Mesenteric fat pad (tissue), 1 donor: ENCODE measurements around the gene SUV39H1. TPM values are rescaled to one million over a fixed set of nuclear protein-coding genes. Genes with fewer than 3 reads are reported as not detected.
"Not testable (repeated sequence)": the region's sequence is repeated elsewhere in the genome, so short reads cannot be mapped to it uniquely, and the experiment has no call there.

Experiments used
- DNase-seq: peaks from one replicate; pipeline ENCODE4 v3.0.0-alpha.2; 2020; ENCODE audit warnings: low spot score
- long read RNA-seq: library from polyadenylated mRNA; unstranded; transcript quantifications from one replicate; pipeline ENCODE4 v2.0.0, GENCODE V29; 2020
- total RNA-seq: library from RNA; stranded (reverse); fragmentation: NEBNext Ultra II Directional; extraction: Animal tissue kit (Norgen Biotek cat#: 25700); gene quantifications from one replicate; pipeline ENCODE4 v1.2.1, GENCODE V29; 2021
- donor health status: DM: yes; HTN: yes; CAD: no.

Gene SUV39H1, protein sequence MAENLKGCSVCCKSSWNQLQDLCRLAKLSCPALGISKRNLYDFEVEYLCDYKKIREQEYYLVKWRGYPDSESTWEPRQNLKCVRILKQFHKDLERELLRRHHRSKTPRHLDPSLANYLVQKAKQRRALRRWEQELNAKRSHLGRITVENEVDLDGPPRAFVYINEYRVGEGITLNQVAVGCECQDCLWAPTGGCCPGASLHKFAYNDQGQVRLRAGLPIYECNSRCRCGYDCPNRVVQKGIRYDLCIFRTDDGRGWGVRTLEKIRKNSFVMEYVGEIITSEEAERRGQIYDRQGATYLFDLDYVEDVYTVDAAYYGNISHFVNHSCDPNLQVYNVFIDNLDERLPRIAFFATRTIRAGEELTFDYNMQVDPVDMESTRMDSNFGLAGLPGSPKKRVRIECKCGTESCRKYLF
- 5.1 TPM for total RNA-seq
- long read RNA-seq, transcript SUV39H1-202 (6 exons, 2,871 nt), result major isoform, 7 of 14 reads
- long read RNA-seq, partial matches to known transcripts, result 7 of 14 reads
- long read RNA-seq, other reads (novel, unspliced or antisense), result 0 of 14 reads

DNA sequence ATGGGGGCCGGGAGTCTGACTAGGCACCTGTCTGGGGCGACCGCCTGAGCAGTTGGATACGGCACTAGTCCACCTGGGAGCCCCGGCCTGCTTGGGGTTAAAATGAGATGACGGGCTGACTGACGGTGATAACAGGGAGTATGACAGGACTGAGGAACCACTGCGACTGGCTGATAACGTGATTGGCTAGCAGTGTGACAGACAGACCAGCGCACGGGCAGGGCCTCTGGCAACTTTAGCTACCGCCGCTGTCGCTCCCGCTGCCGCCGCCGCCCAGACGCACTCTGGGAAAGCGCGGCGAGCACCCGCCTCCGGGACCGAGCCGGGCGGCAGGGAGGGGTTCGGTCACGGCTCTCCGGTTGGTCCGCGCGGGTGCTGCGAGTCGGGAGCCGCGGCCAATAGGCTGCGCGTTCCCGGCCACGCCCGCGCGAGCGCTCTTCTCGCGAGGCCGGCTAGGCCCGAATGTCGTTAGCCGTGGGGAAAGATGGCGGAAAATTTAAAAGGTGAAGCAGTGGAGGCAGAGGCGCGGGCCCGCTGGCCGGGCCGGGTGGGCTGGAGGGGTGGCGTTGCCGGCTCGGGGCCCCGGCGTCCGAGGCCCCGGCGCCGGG is at the start of gene SUV39H1:
Gene SUV39H1 (plus strand): TSS at position 434 of the 608 bp plus-strand sequence. CDS start 51 bp downstream, at position 485.
- DNase-seq, result peak; percentile 95

DNA sequence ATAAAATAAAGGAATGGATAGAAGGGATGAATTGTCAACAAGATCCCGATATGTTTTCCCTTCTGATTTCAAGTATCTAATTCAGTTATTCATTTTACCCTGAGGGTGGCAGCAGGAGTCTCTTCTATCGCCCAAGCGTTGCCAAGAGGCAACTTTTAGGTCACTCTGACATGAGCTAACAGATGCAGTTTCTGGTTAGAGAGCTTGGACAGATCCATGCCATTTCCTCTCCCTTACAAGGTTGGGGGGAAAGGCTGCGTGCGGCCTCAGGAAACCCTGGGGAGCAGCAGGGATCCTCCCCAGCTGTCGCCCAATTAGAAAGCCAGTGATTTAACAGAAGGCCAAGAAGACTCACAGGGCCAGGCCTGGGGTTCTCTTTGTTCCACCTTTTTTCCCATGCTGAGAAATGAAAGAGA is 48.2 kb upstream of the SUV39H1 start:
- peak; percentile 33 for DNase-seq

DNA sequence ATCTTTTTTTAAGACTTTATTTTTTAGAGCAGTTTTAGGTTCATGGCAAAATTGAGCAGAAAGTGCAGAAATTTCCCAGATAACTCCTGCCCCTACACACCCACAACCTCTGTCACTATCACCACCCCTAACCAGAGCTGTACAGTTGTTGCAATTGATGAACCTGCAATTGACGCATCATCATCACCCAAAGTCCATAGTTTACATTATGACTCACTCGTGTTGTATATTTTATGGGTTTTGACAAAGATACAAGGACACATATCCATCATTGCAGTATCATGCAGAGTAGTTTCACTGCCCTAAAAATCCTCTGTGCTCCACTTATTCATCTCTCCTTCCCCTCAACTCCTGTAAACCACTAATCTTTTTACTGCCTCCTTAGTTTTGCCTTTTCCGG is 47.4 kb upstream of the SUV39H1 start:
- DNase-seq, result no peak

DNA sequence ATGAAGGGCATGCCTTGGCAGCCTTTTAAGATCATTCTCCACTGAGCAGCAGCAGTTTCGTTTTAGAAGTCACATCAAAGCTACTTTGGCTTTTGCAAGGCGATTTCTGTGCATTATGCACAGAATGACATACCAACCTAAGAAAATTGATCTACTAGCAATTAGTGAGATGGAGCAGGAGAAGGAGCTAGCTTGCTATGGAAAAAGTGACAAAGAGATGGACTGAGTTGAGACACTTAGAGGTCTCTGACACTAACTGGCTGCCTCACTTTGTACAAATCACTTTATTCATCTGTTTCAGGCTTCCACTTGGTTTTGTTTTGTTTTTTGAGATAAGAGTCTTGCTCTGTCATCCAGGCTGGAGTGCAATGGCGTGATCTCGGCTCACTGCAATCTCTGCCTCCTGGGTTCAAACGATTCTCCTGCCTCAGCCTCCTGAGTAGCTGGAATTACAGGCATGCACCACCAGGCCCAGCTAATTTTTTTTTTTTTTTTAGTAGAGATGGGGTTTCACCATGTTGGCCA is 44.4 kb upstream of the SUV39H1 start:
- DNase-seq, result not testable (repeated sequence)

DNA sequence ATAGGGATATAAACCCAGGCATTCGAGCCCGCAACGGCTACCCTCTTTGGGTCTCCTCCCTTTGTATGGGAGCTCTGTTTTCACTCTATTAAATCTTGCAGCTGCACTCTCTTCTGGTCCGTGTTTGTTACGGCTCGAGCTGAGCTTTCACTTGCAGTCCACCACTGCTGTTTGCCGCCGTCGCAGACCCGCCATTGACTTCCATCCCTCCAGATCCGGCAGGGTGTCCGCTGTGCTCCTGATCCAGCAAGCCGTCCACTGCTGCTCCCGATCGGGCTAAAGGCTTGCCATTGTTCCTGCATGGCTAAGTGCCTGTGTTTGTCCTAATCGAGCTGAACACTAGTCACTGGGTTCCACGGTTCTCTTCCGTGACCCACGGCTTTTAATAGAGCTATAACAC is 41.8 kb upstream of the SUV39H1 start:
- not testable (repeated sequence) for DNase-seq

DNA sequence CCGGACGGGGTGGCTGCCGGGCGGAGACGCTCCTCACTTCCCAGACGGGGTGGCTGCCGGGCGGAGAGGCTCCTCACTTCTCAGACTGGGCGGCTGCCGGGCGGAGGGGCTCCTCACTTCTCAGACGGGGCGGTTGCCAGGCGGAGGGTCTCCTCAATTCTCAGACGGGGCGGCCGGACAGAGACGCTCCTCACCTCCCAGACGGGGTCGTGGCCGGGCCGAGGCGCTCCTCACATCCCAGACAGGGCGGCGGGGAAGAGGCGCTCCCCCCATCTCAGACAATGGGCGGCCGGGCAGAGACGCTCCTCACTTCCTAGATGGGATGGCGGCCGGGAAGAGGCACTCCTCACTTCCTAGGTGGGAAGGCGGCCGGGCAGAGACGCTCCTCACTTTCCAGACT is 36.8 kb upstream of the SUV39H1 start:
- DNase-seq, result peak; percentile 62

DNA sequence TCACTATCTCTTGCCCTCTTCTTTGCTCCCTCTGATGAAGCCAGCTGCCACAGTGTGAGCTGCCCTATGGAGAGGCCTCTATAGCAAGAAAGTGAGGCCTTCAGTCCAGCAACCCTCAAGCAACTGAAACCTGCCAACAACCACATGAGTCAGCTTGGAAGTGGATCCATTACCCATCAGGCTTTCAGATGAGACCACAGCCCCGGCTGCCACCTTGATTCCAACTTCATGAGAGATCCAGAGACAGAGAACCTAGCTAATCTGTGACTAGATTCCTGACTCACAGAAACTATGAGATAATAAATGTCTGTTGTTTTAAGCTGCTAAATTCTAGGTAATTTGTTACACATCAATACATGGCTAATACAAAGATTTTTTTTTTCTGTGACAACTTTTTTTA is 33.3 kb upstream of the SUV39H1 start:
- DNase-seq, result no peak

DNA sequence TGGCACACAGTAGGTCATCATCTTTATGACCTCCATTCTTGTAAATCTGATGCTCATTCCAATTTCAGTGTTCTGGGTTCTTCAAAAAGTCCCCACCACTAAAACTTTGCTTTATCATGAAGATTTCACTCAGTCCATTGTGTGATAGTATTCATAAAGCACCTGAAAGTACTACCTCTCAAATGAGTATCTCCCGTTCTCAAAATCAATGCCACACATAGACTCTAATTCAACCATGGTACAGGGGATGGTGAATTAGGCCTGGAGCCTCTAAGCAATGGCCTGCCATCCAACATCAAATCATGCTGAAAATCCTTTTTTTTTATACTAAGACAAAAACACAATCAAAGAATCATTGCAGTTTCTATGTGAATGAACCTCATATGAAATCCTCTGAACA is 32.4 kb upstream of the SUV39H1 start:
- DNase-seq, result no peak

DNA sequence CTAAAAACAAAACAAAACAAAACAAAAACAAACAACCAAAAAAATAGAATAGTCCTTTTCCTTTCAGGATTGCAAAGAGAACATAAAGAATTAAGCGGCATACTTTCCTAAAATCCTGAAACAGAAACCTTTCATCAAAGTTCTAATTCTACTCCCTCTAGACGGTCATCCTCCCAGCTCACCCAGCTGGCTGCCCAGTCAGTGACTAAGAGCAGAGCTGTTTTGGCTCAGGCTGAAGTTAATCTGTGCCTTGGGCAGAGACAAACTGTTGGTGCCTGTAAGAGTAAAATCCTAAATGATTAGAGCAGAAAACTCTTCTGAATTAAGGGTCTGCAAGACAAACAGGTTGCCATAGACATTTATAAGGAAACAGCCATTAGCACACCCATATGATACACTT is 30.5 kb upstream of the SUV39H1 start:
- DNase-seq, result no peak

DNA sequence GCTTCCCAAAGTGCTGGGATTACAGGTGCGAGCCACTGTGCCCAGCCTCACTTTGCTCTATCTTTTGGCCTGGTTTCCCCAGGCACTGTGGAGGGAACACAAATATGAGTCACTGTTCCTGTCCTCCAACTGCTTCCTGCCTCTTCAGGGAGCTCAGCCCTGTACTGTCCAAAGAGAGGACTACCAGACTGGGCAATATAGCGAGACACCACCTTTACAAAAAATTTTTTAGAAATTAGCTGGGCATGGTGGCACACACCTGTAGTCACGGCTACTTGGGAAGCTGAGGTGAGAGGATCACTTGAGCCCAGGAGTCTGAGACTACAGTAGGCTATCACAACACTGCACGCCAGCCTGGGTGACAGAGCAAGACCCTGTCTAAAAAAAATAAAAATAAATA is 29.9 kb upstream of the SUV39H1 start:
- DNase-seq, result no peak

DNA sequence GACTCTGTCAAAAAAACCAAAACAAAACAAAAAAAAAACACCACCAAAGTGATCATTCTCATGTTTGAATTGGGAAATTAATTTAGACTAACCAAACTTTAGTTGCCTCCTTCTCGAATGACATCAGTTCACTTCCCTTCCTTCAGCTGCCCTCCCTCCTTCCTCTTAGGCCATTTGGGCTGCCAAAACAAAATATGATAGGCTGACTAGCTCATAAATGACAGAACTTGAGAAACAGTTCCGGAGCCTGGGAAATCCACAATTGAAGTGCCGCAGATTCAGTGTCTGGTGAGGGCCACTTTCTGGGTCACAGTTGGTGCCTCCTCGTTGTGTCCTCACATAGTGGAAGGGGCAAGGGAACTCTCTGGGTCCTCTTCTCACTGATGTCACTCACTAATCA is 29.0 kb upstream of the SUV39H1 start:
- no peak for DNase-seq

DNA sequence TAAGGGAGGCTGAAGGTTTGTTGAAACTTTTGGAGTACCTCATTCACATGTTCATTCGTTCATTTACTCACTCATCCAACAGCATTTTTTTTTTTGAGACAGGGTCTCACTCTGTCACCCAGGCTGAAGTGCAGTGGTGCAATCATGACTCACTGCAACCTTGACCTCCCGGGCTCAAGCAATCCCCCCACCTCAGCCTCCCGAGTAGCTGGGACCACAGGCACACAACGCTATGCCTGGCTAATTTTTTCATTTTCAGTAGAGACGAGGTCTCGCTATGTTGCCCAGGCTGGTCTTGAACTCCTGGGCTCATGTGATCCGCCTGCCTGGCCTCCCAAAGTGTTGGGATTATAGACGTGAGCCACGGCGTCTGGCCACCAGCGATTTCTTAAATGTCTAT is 28.3 kb upstream of the SUV39H1 start:
- DNase-seq, result not testable (repeated sequence)

DNA sequence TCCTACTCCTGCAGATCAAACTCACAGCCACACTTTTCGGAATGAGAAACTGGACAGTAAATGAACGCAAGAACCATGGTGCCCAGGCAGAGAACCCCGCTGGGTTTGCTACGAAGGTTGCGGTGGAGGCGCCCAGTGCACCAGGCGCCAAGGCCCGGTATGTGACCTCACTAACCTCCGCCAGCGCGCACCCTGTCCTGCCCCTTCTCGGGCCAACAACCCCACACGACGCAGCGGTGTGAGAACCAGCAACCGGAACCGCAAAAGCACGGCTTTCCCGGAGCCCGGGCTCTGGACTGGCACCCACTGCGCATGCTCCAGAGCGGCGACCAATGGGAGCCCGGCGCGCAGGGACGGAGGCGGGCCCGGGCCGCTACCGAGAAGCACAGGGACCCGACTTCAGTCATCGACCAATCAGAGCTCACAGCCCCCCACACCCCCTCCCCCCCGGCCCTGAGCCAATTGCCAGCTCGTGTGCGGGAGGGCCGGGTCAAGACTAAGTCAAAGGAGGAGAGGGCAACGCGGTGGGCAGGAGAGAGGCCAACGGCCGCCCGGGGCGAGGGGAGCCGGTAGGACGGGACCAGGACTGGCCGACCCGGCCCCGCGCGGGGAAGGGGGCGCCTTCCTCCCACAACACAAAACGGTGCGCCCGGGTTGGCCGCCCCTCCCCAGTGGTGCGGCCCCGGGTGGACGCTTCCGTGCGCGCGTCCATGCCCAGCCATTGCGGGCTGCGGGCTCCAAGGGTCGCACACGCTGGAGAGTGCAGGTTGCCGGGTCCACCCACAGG is 20.2 kb upstream of the SUV39H1 start:
- DNase-seq, result peak; percentile 96

DNA sequence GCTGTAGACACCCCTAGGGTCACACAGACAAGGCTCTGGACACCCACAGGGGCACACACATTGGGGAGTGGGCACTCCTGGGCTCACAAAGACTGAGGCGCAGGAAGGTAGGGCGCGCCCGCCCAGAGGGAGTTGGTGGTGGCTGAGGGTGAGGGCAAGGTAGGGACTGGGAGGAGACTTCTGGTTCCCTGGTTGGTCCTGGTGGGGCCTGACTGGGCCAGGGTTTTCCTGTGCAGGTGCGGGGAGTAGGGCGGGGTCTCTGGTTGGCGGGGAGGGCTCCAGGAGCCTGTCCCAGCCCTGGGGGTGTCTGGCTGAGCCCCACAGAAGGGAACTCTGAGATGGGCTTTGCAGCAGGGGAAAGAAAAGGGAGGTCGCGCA is 19.7 kb upstream of the SUV39H1 start:
- no peak for DNase-seq

DNA sequence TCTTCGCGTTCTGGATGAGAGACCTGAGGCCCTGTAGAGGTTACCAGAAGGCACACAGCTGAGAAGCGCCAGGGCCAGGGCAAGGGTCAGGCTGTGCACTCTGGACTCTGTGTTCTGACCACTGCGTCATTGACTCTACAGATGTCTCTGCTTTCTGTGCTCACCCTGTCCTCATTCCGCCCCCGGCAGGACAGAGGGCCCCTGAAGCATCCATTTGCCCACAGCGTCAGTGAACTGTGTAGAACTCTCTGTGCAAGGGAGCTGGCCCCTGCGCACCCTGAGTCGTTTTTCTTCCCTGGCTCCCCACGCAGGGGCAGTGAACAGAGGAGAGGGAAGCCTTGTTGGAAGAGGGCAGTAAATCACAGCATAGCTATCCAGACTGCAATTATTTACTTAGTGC is 19.0 kb upstream of the SUV39H1 start:
- no peak for DNase-seq

DNA sequence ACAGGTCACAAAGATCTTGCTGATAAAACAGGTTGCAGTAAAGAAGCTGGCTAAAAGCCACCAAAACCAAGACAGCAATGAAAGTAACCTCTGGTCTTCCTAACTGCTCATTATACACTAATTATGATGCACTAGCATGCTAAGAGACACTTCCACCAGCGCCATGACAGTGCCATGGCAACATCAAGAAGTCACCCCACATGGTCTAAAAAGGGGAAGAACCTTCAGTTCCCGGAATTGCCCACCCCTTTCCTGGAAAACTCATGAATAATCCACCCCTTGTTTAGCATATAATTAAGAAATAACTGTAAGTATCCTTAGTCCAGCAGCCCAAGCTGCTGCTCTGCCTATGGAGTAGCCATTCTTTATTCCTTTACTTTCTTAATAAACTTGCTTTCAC is 16.1 kb upstream of the SUV39H1 start:
- not testable (repeated sequence) for DNase-seq

DNA sequence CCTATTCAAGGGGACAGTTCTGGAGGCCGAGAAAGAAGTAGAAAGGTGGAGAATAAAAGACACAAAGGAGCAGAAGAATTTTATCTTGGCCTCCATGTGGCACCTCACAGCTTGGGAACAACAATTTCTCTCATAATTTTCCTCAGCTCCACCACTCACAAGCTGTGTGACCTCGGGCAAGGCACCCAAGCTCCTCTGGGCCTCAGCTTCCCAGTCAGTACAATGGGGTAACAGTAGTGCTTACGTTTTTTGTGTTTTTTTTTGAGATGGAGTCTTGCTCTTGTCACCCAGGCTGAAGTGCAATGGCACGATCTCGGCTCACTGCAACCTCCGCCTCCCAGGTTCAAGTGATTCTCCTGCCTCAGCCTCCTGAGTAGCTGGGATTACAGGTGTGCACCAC is 15.6 kb upstream of the SUV39H1 start:
- not testable (repeated sequence) for DNase-seq

DNA sequence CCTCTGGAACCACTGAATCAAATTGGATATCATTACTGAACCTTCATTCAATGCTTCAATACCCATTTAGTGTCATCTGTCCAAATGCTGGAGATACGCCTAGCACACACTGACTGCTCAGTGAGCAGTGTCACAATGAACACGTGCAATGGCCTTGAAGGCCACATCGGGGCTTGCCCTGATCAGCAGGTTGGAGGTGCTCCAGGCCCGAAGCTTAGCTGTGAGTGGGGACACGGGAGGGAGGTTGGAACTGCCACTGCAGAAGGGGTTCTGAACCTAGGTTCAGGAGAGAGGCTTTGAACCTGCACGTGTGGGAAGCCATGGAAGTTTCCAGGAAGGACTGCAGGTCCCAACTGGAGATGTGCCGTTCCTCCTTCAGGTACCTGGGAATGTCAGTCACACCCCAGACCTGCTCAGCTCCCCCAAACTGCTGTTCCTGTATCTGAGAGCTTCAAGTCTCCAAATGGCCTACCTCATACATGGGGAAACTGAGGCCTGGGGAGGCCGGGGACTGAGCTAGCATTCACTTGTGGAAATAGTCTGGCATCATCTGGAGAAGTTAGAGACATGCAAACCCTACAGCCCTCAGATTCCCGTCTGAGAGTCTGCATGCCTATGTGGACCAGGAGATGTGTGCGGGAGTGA is 14.9 kb upstream of the SUV39H1 start:
- DNase-seq, result no peak

DNA sequence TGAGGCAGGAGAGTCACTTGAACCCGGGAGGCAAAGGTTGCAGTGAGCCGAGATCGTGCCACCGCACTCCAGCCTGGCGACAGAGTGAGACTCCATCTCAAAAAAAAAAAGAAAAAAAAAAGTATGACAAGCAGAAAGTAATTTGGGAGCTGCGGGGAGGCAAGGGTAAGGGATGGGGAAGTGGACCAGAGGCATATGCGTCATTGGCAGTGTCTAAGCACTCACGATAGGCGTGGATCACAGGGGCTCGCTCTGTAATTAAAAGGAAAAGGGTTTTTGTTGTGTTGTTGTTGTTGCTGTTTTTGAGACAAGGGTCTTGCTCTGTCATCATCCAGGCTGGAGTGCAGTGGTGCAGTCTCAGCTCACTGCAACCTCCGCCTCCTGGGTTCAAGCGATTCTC is 13.7 kb upstream of the SUV39H1 start:
- DNase-seq, result not testable (repeated sequence)

DNA sequence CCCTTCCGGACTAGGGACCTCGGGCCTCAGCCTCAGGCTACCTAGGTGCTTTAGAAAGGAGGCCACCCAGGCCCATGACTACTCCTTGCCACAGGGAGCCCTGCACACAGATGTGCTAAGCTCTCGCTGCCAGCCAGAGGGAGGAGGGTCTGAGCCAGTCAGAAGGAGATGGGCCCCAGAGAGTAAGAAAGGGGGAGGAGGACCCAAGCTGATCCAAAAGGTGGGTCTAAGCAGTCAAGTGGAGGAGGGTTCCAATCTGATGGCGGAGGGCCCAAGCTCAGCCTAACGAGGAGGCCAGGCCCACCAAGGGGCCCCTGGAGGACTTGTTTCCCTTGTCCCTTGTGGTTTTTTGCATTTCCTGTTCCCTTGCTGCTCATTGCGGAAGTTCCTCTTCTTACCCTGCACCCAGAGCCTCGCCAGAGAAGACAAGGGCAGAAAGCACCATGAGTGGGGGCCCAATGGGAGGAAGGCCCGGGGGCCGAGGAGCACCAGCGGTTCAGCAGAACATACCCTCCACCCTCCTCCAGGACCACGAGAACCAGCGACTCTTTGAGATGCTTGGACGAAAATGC is 13.0 kb upstream of the SUV39H1 start, which contains the start of gene WAS:
Gene WAS (plus strand): TSS at position 389 of the 572 bp plus-strand sequence. CDS start 55 bp downstream, at position 444.
- DNase-seq, result no peak

DNA sequence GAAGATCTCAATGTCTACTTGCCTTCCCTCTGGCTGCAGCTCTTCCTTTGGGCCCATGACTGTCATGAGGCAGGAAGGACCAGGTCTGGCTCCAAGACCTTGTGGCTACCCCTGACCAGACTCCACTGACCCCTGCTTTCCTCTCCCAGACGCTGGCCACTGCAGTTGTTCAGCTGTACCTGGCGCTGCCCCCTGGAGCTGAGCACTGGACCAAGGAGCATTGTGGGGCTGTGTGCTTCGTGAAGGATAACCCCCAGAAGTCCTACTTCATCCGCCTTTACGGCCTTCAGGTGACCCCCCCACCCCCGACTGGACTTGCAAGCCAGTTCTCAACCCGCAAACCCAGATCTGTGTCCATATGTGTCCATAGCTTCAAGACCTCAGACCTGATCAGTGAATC is 12.4 kb upstream of the SUV39H1 start:
- DNase-seq, result no peak
